ENCODE results near the gene SOD3.

The SOD3 gene

DNA sequence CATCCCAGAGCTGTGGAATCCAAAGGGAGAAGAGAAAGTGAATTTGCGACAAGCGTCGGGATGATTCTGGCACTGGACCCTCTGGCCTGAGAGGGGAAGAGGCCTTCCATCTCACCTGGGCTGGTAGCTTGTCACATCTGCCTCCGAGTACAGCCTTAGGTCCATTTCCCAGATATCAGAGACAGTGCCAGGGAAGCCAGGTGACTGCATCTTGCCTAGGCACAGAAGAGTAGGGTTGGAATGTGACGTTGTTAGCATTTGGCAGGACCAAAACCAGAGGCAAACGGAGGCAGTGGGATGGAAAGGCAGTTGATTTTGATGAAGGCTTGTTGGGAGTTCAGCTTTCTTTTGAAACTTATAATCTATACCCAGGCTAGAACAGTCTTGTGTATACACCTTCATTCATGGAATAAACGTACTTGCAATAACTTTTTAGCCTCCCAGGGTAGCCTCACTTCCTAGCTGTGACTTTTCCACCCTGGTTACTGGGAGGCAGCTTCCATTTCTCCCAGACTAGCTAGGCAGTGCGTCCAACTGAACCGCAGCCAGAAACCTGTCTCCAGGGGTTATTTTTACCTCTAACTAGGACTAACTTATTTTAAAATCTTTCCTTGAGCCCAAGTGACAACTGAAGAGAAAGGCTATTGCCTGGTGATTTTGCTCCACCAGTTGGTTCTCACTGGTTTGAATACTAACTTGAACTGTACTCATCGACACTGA is 5.9 kb downstream of the SOD3 start:
- no peak for DNase-seq (ENCODE audit: low read depth in 2 of 2, low spot score in 1 of 2)

DNA sequence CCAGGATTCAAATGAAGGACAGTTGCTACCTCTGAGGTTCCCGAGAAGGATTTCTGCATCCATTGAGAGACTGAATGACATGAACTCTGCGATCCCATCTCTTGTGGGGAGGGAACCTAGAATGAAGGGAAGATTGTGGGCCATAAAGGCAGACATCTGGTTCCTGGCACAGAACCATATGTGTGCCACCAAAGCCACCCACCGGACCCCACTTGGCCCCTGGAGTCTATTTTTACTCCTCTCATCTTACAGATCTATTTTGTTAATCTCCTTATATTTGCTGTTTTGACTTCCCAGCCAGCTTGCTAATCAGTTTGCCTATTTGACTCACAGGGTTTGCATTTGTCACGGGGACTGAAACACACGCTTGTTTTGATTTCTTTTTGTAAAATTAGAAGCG is 7.3 kb downstream of the SOD3 start:
- DNase-seq (ENCODE audit: low read depth in 2 of 2, low spot score in 1 of 2): no peak

DNA sequence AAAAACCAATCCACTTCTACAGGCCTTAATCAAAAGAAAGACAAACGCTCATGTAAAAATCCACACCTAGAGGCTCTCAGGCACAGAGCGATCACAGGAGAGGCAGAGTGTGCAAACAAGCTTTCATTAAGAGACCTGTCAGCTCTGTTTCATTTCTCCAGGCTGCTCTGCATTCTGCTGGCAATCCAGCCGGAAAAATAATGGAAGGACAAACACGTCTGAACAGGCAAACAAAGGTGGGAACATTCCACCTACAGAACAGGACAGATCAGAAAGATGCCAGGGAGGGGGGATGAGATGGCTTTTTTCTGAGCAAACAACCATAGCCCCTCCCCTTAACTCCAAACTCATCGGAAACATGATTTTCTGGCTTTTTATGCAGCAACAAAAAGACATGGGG is 9.7 kb downstream of the SOD3 start:
- no peak for DNase-seq (ENCODE audit: low read depth in 2 of 2, low spot score in 1 of 2)

DNA sequence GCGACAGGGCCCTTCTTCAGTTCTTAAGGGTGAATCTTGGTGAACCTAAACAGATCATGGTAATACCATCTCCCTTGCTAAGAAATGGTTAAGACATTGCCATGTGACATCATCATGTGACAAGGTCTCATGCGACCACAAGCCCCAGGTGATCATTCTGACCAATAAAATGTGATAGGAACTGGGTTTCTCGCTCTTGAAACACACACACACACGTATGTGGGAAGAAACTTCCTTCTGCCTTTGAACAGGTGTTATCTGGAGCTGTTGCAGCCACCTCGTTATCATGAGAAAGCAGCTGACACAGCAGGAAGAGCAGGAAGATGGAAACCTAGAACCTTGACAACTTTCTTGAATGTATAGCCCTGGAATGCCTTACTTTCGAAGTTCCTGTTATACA is 10.2 kb downstream of the SOD3 start:
- no peak for DNase-seq (ENCODE audit: low read depth in 2 of 2, low spot score in 1 of 2)

DNA sequence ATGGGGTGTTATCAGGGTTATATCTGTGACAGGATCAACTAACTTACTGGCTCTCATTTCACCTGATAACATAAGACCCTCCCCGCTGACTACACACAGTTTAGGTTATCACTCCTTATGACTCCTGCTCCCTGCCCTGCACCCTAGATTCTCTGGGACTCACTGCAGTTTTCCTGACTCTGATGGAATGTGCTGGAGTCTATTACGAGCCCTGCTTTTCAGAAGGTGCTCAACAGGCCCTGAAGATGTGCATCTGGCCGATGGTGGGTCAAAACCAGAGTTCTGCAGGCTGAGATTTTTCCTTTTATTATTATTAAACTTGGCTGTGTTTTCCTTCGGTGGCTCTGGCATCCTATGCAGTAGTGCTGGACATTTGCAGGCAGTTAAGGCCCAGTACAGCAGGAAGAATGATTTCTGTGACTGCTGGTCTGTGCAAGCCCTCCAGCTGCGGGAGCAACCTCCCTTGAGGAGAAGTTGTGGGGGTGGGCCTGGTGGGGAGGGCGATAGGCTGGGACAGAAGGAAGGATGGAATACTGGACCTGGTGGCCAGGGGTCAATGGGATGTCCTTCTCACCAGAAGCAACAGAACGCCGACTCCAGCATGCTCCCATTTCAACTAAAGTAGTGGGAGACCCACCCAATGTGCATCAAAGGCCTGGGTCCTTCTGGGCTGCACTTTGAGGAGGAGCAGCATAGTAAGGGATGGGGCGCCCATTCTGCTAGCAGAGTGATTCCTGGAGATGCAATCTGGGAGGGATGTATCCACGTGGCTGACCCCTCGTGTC is 11.0 kb downstream of the SOD3 start:
- DNase-seq (ENCODE audit: low read depth in 2 of 2, low spot score in 1 of 2): no peak

DNA sequence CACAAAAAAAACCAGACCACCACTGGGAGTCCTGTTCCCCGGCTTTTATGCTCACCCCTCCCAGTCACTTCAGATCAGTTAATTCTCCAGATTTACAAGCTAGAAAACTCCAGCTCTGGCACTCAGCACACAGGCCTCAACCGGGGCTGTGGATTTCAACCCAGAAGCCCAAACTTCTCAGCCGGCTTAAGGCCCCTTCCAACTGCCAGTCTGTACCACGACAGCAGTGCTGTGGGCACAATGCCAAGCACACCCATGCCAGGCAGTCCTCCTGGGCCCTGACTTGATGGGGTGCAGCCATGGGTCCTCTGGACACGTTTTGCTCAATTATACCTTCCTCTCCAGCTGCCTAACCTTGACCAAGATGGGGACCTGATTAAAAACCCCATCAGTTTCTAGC is 12.2 kb downstream of the SOD3 start:
- no peak for DNase-seq (ENCODE audit: low read depth in 2 of 2, low spot score in 1 of 2)

DNA sequence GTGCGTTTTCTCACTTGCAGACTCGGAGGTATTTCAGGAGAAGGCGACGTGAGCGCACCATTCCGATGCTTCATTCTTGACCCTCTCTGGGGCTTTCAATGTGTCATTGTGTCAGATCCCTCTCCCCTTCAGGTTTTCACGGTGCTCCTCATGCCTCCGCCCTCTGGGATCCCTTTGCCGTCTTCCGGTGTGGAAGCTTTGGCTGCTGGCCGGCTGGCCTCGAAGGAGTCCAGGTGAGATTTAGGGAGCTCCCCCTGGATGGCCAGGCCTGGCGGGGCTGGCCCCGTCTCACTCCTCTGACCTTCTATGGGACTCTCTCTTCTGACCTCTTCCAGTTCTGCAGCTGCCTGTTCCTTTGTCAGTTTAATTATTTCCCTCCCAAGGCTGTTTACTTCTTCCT is 12.9 kb downstream of the SOD3 start:
- no peak for DNase-seq (ENCODE audit: low read depth in 2 of 2, low spot score in 1 of 2)

DNA sequence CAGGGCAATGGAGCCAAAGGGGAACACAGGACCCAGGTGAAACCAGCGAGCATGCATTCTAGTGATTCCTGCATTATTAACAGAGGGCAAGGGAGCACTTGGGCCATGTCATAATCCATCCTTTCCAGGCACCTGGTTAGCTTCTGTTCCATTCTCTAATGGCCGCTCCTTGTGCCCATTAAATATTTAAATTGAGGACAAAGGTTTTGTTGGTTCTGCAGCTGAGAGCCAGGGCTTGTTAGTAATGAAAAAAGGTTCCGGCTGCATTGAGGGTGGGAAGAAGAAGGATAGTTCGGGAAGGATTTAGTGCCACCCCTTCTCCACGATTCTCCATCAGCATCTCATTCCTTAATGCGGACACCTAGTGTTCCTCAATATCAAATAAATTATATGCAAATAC is 13.6 kb downstream of the SOD3 start:
- DNase-seq (ENCODE audit: low read depth in 2 of 2, low spot score in 1 of 2): no peak

DNA sequence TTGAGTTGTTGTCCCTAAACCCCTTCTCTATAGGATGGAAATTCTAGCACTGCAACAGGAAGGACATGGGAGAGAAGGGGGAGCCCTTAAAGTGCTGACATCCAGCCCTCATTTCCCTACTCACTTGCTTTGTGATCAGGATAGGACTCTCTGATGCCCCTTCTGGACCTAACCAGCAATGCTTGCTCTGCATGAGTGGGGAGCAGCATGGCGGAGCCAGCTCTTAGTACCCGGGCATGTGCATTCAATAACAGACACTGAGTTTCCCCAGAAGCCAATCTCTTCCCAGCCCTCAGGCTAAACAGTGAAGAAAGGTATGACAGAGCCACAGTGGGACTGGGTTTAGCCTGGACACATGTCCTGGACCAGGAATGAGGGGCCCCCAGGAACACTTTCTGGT is 14.0 kb downstream of the SOD3 start:
- DNase-seq (ENCODE audit: low read depth in 2 of 2, low spot score in 1 of 2): no peak

DNA sequence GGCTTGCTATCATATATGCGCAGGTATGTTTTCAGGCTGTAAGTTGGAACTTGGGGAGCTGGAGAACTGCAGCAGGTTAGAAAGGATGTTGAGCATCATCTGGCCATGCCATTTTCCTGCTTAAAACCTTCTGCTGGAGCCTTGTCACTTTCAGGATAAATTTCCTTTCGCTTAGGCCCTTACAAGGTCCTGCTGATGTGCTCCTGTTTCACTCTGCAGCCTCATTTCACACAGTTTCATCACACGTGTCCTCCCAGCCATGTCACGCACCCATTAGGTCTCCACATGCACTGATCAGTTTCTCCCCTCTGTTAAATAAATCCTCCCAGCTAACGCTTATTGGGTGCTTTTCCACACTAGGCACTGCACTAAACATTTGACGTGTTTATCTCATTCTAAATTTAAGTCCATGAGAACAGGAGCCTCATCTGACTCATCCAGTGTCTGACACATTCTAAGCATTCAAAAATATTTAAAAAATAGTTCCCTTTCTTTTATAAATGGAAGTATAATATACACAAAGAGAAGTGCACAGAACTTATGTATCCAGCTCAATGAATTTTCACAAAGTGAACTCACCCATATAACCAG is 14.5 kb downstream of the SOD3 start:
- no peak for DNase-seq (ENCODE audit: low read depth in 2 of 2, low spot score in 1 of 2)

DNA sequence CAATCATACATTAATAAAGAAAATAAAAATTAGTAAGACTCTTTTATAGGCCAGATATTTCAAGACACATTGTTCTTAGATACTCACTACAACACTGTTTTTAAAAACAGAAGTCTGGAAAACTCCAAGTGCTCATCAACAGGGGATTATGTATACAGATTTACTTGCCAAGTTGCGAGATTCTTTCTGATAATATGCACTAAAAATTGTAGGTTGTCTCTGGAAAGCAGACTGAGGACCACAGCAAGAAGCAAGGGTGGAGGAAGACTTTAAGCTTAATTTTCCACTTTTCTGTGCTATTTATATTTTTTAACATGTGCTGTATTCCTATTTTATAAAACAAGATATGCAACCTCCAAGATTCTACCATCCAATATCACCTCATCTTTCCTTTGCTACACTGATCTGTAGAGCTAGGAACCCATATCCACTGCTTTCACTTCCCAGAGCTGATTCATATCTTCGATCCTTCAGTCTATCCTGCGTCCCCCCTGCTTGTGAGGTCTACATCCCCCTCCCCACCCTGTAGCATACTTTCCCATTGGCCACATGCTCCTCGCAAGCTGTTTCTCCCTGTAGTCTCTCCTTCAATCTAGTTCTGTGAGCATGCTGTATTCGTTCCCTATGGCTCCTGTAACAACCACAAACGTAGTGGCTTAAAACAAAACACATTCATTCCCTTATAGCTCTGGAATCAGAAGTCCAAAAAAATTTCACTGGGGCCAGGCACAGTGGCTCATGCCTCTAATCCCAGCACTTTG is 15.7 kb downstream of the SOD3 start:
- DNase-seq (ENCODE audit: low read depth in 2 of 2, low spot score in 1 of 2): no peak

DNA sequence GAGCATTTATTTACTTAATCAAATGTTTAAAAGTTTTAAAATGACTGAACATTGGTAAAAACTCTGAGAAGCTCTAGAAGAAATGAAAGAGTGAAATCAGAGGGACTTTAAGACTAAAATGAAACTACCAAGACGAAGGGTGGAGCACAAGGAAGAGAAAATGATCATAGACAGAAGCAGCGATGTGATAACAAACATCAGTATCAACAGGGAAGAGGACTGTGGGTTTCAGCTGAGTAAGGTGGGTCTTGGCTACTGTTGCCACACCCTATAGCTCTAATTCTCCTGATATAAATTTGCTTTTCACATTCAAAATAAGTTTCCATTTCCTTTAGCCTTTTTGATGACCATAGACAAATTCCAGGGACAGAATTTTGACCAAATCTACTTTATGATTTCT is 18.4 kb downstream of the SOD3 start:
- DNase-seq (ENCODE audit: low read depth in 2 of 2, low spot score in 1 of 2): no peak

DNA sequence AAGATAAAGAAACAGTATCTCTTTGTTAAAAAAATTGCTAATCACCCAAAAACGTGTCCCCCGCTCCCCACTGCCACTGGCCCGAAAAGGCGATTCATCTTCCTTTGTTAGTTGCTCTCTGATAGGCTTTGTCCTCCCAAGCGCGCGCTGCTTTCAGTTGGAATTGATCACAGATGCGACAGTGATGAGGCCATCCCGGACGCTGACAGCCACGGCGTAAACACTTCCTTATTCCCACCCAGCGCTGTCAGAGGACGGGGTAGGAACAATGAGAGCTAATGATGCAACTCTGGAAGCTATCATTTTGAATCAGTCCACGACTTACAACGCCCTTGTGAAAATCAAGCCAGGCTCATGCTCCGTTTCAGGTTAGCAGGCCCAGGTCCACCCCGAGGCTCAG is 21.4 kb downstream of the SOD3 start:
- DNase-seq (ENCODE audit: low read depth in 2 of 2, low spot score in 1 of 2): no peak

DNA sequence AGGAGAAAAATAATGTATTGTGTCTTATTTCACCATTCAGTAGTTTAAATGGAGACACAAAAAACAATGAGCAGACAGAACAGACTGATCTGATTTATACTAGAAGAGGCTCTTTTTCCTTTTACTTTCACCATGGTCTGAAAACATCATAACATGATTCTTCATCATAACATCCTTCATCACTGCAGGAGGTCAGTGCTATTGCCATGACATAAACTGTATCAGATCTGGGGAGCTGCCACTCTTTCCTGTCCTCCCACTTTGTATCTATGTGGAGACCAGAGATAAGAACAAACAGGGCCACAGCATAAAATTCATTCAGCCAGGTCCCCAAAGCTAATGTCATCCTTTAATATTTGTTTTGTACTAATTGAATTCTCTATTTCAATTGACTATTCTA is 25.2 kb downstream of the SOD3 start:
- DNase-seq (ENCODE audit: low read depth in 2 of 2, low spot score in 1 of 2): no peak

DNA sequence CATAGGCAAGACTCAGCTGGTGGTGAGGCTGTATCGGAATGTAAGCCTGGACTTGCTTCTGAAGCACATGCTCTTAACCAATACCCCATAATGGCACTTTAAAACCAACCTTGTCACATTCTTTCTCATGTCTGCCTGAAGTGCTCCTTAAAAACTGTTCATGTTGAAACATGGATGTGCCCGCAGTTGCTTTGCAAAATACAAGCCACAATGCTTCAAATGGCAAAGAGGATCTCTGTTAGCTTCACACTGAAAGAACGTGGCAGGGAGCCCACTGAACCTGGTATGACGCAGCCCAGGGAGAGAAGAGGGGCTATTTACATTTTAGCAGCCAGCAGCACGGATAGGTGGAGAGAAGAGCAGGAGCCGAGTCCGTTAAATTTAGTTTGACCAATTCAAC is 29.3 kb downstream of the SOD3 start:
- no peak for DNase-seq (ENCODE audit: low read depth in 2 of 2, low spot score in 1 of 2)

DNA sequence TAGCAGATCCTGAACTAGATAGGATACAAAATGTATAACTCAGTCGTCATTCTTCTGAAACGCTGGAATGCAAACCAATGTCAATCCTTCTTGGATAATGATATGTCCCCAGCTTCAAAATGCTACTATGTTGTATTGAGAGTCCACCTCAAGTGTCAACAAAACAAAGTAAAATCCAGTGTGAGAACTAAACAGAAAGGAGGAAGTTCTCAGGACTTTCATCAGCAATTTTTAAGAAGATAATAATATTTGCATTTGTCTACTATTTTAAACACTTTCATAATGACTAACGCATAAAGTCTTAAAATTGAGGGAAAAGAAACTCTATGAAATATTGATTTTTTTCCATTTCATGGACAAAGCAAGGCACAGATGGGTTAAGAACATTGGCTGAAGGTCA is 36.3 kb downstream of the SOD3 start:
- DNase-seq (ENCODE audit: low read depth in 2 of 2, low spot score in 1 of 2): no peak

DNA sequence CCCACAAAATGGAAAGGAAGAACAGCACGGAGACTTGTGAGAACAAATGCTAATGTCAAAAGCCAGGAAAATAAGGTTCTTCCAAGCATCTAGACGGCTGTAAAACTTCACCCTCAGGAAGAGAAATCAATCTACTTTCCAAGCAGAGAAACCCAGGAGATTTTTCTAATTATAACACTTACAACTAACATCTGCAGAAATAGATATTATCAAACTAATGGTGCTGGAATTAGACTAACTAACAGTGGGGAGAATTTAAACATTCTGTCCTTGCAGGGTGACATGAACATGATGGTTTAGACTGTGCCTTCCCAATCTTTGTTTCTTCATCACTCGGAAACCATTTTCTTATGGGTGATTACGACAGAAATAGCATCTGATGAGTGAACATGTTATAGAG is 40.3 kb downstream of the SOD3 start:
- no peak for DNase-seq (ENCODE audit: low read depth in 2 of 2, low spot score in 1 of 2)

DNA sequence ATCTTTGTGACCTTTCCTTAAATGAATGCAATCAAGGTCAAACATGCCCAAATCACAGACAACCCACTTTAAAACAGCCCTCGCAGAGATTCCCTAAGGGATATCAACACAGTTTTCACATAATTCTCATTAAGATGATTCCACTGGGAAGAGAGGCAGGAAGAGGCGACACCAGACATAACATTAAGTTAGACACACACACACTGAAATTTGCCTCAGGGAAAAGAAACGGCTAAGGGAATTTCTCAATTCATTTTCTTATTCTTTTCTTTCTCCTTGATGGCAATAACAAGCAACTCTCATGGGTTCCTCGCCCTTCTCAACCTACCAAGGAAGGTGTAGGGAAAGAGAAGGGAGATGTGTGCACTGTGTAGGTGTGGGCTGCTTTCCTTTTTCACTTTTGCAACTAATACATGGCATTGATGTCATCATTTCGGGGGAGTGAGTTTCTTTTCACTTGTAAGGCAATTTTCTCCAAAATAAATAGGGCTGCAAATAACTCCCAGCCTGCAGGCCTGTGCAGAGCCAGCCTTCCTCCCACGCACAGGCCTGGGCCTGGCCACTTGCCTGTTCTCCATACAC is 41.4 kb downstream of the SOD3 start:
- no peak for DNase-seq (ENCODE audit: low read depth in 2 of 2, low spot score in 1 of 2)

DNA sequence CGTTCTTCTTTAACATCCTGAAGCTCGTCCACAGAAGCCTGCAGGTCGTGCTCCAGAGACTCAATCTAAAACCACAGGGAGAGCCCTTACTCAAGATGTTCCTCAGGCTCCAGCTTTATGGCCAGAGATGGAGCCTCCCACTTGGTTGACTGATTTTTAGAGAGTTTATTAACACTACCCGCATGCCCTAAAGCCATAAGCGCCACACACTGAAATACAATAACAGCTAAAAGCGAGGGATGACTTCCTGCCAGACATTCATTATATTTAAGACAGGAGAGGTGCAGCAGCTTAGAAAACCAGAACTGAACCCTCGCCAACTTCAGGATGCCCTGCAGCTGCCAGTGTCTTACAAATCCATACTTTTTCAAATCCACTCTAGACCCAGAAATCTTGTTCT is 42.0 kb downstream of the SOD3 start:
- no peak for DNase-seq (ENCODE audit: low read depth in 2 of 2, low spot score in 1 of 2)

DNA sequence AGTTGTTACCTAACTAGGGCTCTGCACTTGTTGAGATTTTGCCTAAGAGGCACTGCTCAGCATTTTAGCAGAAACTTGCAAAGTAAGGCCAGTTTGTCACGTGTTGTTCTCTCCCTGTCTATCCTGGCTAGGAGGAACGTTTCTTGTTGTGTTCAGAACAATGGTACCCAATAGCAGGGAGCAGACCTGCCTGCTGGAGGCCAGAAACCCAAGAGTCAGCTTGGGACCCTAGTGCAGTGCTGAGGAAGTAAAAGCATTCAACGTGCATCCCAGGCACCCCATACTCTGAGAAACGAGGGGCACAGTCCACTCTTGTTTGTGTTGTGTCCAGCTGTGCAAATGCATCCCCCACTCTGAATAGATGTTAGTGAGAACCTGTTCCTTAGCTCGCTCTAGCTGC is 42.4 kb downstream of the SOD3 start:
- no peak for DNase-seq (ENCODE audit: low read depth in 2 of 2, low spot score in 1 of 2)

DNA sequence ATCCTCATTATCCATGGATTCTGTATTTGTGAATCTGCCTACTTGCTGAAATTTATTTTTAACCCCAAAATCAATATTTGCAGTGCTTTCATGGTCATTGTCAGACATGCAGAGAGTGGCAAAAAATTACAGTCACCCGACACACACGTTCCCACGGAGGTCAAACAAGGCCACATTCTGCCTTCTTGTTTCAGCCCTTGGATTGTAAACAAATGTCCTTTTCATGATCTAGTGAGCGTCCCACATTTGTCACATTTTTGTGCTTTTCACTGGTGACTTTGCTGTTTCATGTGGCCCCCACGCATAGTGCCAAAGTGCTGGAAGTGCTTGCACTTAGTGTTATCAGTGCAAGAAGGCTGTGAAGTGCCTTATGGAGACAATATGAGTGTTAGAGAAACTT is 45.0 kb downstream of the SOD3 start:
- DNase-seq (ENCODE audit: low read depth in 2 of 2, low spot score in 1 of 2): no peak
